HG03558 (cell line): ENCODE measurements around the gene SEMA3F.

Source experiments
- ATAC-seq: cut with Tn5 transposase; IDR thresholded peaks from one replicate; pipeline ENCODE4 v1.9.1; 2021; ENCODE audit warnings: moderate number of reproducible peaks; ENCODE audit not compliant: unreplicated experiment; ENCODE audit errors: extremely low read depth

SEMA3F gene

GRCh38 chr3:50130436-50130835 lies 24.7 kb upstream of the SEMA3F start:
- no peak for ATAC-seq

- ATAC-seq = no peak
Measured at GRCh38 chr3:50132421-50133282, 22.5 kb upstream of the SEMA3F start.

- ATAC-seq = no peak
Measured at GRCh38 chr3:50133283-50133615, 21.9 kb upstream of the SEMA3F start.

GRCh38 chr3:50134367-50134766 lies 20.8 kb upstream of the SEMA3F start:
- no peak for ATAC-seq

DNA sequence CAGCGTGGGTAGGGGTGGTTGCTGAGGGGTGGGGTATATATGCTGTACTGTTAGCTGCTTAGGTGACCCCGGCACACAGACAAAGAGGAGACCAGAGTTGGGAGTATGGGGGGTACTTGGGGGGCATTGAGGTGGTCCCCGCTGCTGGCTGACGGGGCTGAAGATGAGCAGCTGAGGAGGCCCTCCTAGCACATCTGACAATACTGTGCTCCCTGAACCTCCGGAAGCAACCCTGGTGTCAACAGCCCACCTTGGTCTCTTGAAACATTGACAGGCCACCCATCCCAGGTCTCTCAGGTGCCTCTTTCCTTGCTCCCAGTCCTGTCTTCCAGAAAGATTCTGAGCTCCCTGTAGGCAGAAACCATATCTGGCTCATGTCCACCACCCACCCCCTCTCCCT lies 19.2 kb upstream of the SEMA3F start:
- ATAC-seq = no peak

GRCh38 chr3:50136714-50137405 lies 18.3 kb upstream of the SEMA3F start:
- no peak for ATAC-seq

DNA sequence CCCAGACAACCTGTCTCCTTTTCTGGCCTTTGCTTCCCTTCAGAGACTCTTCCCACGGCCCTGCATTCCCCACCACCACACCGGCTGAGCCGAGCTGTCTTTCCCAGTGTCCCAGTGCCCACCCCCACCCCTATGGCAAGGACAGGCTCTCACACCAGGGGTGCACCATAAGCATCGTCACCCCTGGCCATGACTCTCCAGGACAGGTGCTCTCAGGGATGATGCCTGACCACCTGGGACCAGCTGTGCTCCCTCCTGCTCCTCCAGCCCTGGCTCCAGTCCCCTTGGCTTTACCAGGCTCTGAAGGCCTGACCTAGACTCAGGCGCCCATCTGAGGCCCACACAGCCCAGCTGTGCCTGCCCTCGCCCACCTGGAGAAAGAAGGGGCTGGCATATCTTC lies 17.6 kb upstream of the SEMA3F start:
- ATAC-seq = no peak

- ATAC-seq = no peak
Measured at GRCh38 chr3:50138266-50139200, 16.6 kb upstream of the SEMA3F start.

DNA sequence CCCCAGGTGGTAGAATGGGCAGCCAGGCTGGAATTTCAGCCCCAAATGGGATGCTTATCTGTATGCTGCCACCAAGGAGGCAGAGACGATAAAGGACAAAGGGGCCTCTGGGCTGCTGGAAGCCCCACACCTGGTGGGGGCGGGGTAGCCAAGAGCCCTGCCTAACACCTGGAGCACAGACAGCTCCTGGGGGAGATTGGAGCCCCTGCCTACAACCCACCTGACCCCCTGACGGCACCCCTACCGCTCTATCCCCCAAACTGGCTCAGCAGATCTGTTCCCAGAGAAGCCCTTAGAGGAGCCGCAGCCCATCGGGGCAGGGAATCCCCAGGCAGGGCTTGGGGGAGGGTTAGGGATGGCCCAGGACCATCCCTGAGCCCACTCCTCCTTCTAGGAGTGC lies 15.8 kb upstream of the SEMA3F start:
- ATAC-seq = no peak

DNA sequence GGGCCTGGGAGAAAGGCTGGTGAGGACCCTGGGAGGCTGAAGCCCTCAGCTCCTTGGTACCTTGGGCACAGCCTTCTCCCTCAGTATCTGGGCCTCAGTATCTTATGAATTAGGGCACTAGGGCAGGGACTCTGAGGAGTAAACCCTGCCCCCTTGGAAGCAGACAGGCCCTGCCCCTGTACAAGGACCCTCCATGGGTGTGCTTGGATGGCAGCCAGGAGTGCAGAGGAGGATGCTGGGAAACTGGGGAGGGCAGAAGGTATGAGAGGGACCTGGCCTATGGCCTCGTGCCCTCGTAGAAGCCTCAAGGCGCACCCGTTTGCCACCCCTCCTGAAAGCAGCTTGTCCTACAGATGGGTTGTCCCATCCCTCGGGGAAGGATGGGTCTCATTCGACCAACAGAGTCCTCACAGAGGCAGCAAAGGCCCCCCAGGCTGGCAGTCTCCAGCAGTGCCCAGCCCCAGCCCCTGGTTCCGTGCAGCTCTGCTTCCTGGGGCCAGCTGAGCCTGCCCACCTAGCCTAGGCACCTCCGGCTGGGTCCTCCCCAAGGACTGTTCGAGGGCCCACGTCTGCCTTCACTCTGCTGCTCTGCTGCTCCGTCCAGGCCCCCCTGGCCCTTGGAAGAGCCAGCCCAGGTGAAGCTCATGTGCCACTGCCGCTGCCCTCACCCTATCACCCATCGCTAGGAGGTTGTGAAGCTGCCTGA lies 15.3 kb upstream of the SEMA3F start:
- ATAC-seq = no peak

DNA sequence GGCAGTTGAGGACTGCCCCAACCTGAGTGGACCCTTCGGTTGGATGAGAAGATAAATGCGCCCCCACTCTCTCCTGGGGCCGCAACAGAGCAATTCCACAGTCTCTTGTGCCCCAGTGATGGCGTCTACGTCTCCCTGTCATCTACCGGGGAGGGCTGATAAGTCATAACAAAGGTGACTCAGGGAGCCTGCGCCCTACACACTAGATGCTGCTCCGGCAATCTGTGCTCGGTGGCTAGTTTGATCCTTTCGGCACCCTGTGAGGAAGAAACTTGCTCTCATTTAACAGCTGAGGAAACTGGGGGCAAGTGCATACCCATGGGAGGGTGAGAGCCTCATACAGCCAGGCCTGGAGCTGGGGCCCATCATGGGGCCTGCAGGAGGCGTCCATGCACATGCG lies 14.1 kb upstream of the SEMA3F start:
- ATAC-seq = no peak

- no peak for ATAC-seq
Measured at GRCh38 chr3:50146316-50146901, 8.7 kb upstream of the SEMA3F start.

DNA sequence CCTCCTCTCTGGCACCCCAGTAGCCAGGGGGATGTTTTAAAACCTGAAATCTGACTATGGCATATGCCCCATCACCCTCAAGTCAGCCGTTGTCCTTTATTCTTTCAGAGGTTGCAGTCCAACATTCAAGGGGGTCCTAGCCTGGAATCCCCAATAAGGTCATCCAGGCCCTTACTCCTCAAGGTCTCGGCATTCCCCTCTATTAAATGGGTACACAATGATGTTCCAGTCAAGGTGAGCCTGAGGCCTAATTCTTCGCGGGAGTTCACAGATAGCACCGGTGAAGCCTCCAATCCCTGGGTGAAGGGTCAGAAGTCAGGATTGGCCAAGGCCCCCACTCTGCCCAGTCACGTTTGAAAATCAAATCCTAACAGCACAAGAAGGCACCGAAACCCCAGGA lies 8.1 kb upstream of the SEMA3F start:
- no peak for ATAC-seq

DNA sequence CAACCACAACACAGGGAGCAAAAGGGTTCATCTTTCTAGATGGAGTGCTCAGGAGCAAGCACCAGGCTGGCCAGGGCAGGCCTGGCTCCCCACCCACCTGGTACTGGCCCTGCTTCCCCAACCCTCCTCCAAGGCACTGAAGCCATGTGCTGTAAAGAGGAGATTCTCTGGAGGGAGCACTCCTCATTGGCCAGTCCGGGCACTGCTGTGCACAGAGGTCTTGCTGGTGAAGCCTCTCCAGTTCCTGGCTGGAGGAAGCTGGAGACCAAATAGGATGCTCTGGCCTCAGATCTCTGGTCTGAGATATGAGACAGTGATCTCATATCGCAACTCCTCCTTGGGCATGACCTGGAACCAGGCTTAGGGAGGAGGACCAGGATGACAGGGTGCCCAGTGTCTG lies 7.7 kb upstream of the SEMA3F start:
- no peak for ATAC-seq

DNA sequence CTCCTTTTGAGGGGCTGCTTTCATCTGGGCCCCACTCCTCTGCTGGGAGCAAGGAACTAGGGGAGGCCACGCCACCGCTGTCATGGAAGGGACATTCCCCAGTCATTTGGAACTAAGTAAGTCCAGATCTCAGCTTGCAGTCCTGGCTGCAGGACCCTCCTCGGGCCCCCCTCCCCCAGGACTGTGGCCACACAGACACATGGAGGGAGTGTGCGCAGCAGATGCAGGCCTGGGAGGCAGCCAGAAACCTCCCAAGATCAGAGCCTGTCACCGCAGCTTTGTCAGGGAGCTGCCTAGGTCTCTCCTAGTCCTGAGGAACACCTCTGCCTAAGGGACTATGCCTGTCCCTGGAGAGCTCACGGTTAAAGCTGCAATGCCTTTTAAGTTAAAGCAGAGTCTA lies 7.3 kb upstream of the SEMA3F start:
- ATAC-seq = no peak

DNA sequence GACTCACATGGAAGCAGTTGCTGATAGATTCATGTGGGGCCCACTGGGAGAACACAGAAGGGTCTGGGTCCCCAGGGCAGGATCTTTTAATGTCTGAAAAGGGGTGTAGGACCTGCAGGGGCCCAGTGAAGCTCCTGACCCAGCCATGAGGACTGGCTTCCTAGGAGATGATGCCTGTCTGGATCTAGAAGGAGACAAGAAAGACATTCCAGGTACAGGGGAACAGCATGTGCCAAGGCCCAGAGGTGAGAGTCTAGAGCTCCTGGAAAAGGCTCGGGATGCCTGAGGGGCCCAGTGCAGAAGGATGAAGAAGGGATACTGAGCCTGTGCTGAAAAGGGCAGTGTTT lies 4.7 kb upstream of the SEMA3F start:
- no peak for ATAC-seq

GRCh38 chr3:50150863-50151686 lies 4.0 kb upstream of the SEMA3F start:
- no peak for ATAC-seq

GRCh38 chr3:50151728-50152127 lies 3.4 kb upstream of the SEMA3F start:
- no peak for ATAC-seq

DNA sequence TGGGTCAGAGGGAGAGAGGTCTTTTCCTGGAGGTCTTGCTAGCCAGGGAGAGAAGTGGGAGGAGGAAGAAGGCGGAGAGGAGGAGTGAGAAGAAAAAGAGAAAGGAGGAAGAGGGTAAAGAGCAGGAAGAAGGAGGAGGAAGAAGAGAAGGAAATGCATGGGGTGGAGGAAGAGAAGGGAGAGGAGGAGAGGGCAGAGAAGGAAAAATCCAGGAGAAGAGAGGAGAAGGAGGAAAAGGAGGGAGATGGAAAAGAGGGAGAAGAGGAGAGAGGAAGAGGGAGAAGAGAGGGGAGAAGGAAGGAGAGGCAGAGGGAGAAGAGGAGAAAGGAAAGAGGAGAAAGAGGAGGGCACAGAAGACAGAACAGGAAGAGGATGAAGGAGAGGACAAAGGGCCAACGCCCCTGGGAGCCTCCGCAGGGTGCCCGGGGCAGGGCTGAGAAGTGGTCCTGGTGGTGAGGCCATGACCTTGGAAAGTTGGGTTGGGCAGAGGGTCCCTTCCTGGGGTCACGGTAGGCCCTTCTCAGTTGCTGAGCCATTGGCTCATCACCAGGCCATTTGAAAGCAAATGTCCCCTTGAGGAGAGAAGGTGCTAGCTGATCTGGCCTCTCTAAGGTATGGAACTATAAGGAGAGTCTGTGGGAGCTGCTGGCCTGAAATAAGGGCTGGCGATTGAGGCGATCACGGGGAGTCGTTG lies 1.2 kb upstream of the SEMA3F start:
- no peak for ATAC-seq
